CD4-positive, alpha-beta T cell (primary cell): ENCODE results near the gene HPCAL4. TPM values are rescaled to one million over a fixed set of nuclear protein-coding genes. Genes with fewer than 3 reads are reported as not detected.

Experiments
- ATAC-seq: fragments of 200-7000 bp; cut with Tn5 transposase; one replicate; pipeline ENCODE4 v1.10.0; 2022; ENCODE audit warnings: mild to moderate bottlenecking; ENCODE audit not compliant: poor library complexity
- CTCF ChIA-PET: fragments of 350-600 bp; sonication (Branson Sonifier 250); formaldehyde crosslinking; loops from one replicate; lab custom pipeline; 2021; ENCODE audit warnings: antibody characterized with exemption, inconsistent platforms; lab: Charles Lee
- POLR2A ChIA-PET: fragments of 350-600 bp; sonication (Branson Sonifier 250); formaldehyde crosslinking; loops from one replicate; lab custom pipeline; 2021; ENCODE audit warnings: antibody characterized with exemption, inconsistent platforms; lab: Charles Lee
- DNase-seq, 14 experiments: peaks; one replicate each; pipeline ENCODE4 v3.0.0-alpha.2; 2013 to 2020; ENCODE audit warnings: mixed read lengths in 2 of 14
- H3K27ac ChIP-seq, 2 donors: one replicate each; pipeline versions ENCODE4 v1.5.1 to v1.7.0; 2013; ENCODE audit warnings: low read length in 2 of 2, low read depth in 1 of 2, mild to moderate bottlenecking in 1 of 2
- H3K27me3 ChIP-seq, 2 experiments: 1 replicate in 1 of 2; 2 replicates in 1 of 2; pipeline versions ENCODE4 v1.6.1 to v1.7.0; 2013; ENCODE audit warnings: low read length in 2 of 2, control low read depth in 1 of 2, mild to moderate bottlenecking in 1 of 2, moderate library complexity in 1 of 2; ENCODE audit not compliant: insufficient read depth in 2 of 2, control insufficient read depth in 1 of 2
- H3K36me3 ChIP-seq: one replicate; pipeline ENCODE4 v1.6.1; 2013; ENCODE audit warnings: low read length, control low read depth; ENCODE audit not compliant: insufficient read depth
- H3K4me1 ChIP-seq: one replicate; pipeline ENCODE4 v1.6.1; 2013; ENCODE audit warnings: low read length, control low read depth; ENCODE audit not compliant: insufficient read depth
- H3K4me3 ChIP-seq: one replicate; pipeline ENCODE4 v1.5.1; 2013; ENCODE audit warnings: mild to moderate bottlenecking, low read length, moderate library complexity
- H3K9me3 ChIP-seq, 2 experiments: 1 replicate in 1 of 2; 2 replicates in 1 of 2; pipeline versions ENCODE4 v1.6.1 to v1.7.0; 2013; ENCODE audit warnings: low read length in 2 of 2, mild to moderate bottlenecking in 2 of 2, control low read depth in 1 of 2, moderate library complexity in 1 of 2; ENCODE audit not compliant: control insufficient read depth in 1 of 2, insufficient read depth in 1 of 2
- H3K27ac Mint-ChIP-seq: one replicate; pipeline ENCODE4 v1.8.0; 2020; ENCODE audit warnings: mixed read lengths
- H3K27me3 Mint-ChIP-seq: one replicate; pipeline ENCODE4 v1.8.0; 2021; ENCODE audit warnings: mixed read lengths
- H3K36me3 Mint-ChIP-seq: one replicate; pipeline ENCODE4 v1.8.0; 2021; ENCODE audit warnings: low read depth, mixed read lengths
- H3K4me1 Mint-ChIP-seq: one replicate; pipeline ENCODE4 v1.8.0; 2021; ENCODE audit warnings: low read depth, mixed read lengths
- H3K4me3 Mint-ChIP-seq: one replicate; pipeline ENCODE4 v1.8.0; 2020; ENCODE audit warnings: mild to moderate bottlenecking, mixed read lengths
- H3K9me3 Mint-ChIP-seq: one replicate; pipeline ENCODE4 v1.8.0; 2020; ENCODE audit warnings: mixed read lengths
- intact Hi-C, 2 experiments: fragments of 100-400 bp; cut with DNase I in 1 of 2; cut with micrococcal nuclease in 1 of 2; formaldehyde crosslinking; loops; one replicate each; pipeline versions ENCODE4 v1.15.1 to v1.9.0; 2023 to 2025; cut with DNase I, micrococcal nuclease
- polyA plus RNA-seq, 2 donors: library from polyadenylated mRNA; unstranded; fragments of 120-200 nt; gene quantifications; one replicate each; pipeline ENCODE4 v1.2.1, GENCODE V29; 2013
- total RNA-seq, 174 experiments: library from RNA in 2 of 174; stranded (reverse) in 2 of 174; gene quantifications; one replicate each; pipeline ENCODE4 v1.2.3 and lab custom pipeline; 2021 to 2026
- TF ChIP-seq, protein P1 (sequence below): fragments of 200-600 bp; IDR thresholded peaks from one replicate; pipeline ENCODE4 v1.8.0; 2022; ENCODE audit warnings: antibody characterized with exemption, mild to moderate bottlenecking

HPCAL4 gene
- total RNA-seq (10 to 100 TPM; 22.8 to 22.9 TPM), total RNA-seq (lab: John Stamatoyannopoulos, UW) (0.64 to 270 (median 136) reads per million in 172 experiments)
- 7.0 TPM for polyA plus RNA-seq (2013, experiment 1 of 2)
- 8.6 TPM for polyA plus RNA-seq (2013, experiment 2 of 2)

DNA sequence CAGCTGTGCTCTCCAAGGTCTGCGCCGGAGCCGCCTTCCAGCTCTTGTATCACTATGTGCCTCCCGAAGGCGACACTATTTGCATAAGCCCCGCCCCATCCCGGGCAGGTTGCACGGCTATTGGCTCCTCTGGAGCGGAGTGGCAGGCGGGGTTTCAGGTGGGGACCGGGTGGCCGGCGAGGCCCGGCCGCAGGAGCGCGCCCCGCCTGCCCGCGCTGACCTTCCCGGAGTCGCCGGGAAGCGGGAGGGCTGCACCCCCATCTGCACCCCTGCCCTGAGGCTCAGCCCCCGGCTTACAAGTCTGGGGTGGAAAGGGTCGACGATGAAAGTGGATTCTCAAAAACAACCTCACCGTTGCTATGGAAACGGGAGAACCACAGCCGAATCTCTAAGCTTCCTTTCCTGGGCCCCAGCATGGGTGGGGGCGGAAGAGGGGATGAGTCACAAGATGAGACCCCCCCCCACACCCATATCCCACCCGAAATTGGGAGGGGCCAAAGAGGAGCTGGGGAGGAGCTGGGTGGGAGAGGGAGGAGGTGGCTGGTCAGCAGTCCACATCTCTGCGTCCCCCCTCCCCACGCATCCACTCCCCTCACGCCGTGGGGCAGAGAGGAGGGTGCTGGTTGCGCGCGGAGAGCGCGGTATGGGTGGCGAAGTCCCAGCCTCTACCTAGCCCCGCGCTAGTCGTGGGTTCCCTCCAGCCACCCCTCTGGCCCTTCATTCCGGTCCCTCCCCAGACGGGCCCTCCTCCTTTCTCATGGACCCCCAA lies at the start of gene HPCAL4:
TSS of gene HPCAL4 (minus strand) at position 51 of the 769 bp plus-strand sequence. CDS start 6,830 bp downstream, outside the sequence.
- peaks cover 0 to 12% of the 10 kb centered on the region in 2 experiments for H3K27me3 ChIP-seq
- H3K9me3 ChIP-seq: no peaks in the 10 kb centered on the region
- TF ChIP-seq, protein P1, sequence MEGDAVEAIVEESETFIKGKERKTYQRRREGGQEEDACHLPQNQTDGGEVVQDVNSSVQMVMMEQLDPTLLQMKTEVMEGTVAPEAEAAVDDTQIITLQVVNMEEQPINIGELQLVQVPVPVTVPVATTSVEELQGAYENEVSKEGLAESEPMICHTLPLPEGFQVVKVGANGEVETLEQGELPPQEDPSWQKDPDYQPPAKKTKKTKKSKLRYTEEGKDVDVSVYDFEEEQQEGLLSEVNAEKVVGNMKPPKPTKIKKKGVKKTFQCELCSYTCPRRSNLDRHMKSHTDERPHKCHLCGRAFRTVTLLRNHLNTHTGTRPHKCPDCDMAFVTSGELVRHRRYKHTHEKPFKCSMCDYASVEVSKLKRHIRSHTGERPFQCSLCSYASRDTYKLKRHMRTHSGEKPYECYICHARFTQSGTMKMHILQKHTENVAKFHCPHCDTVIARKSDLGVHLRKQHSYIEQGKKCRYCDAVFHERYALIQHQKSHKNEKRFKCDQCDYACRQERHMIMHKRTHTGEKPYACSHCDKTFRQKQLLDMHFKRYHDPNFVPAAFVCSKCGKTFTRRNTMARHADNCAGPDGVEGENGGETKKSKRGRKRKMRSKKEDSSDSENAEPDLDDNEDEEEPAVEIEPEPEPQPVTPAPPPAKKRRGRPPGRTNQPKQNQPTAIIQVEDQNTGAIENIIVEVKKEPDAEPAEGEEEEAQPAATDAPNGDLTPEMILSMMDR: no peak
- peak within 1 kb of the TSS; percentile 67 for H3K4me3 ChIP-seq
- ChIA-PET POLR2A (interaction anchor here (1.0 to 4.1 kb wide), 8 partner anchors 8 to 220 kb away, joined by 3 to 33 read pairs (median 7); partner anchors contain the start of genes NT5C1A and PPIE), CTCF (interaction anchor here (0.7 to 1.7 kb wide), 5 partner anchors 9 to 115 kb away, joined by 3 to 6 read pairs (median 4); partner anchors contain the start of gene PABPC4)
- intact Hi-C loops: no loop called here
- Mint-ChIP-seq H3K4me1 (peaks cover 48% of the 10 kb centered on the region), H3K36me3 (no peaks in the 10 kb centered on the region), H3K27ac (peak within 1 kb of the TSS; percentile 82), H3K4me3 (peak within 1 kb of the TSS; percentile 91), H3K27me3 (peaks cover 15% of the 10 kb centered on the region), H3K9me3 (no peaks in the 10 kb centered on the region)
- H3K36me3 ChIP-seq: no peaks in the 10 kb centered on the region
- peak; percentile 89 for ATAC-seq
- peak; percentile 81 to 96 (median 90) for DNase-seq
- H3K27ac ChIP-seq: peak within 1 kb of the TSS; percentile 17 to 61
- peaks cover 40% of the 10 kb centered on the region for H3K4me1 ChIP-seq

GRCh38 chr1:39738622-39739366 lies 47.6 kb upstream of the HPCAL4 start, which contains the start of gene PPIE:
PPIE (plus strand) TSS chr1:39738882; CDS start chr1:39738901, 19 bp downstream.
- ChIA-PET POLR2A (interaction anchor here (0.9 to 2.3 kb wide), 21 partner anchors 9 to 1879 kb away, joined by 3 to 28 read pairs (median 4); partner anchors contain the start of genes CITED4, HPCAL4, MTF1 and NFYC), CTCF (interaction anchor here (1.1 to 3.4 kb wide), 5 partner anchors 19 to 162 kb away, joined by 4 to 9 read pairs (median 5); partner anchors contain the start of gene PABPC4)
- ATAC-seq (peak; percentile 98), DNase-seq (peak; percentile 89 to 97 (median 95))
- peak within 1 kb of the TSS; percentile 71 to 81 for H3K27ac ChIP-seq
- peak within 1 kb of the TSS; percentile 96 for H3K4me3 ChIP-seq
- peaks cover 34% of the 10 kb centered on the region for H3K4me1 Mint-ChIP-seq
- peaks cover 51% of the 10 kb centered on the region for H3K36me3 Mint-ChIP-seq
- H3K9me3 Mint-ChIP-seq: no peaks in the 10 kb centered on the region
- H3K27me3 Mint-ChIP-seq: peaks cover 28% of the 10 kb centered on the region
- TF ChIP-seq, protein P1: no peak
- H3K4me3 Mint-ChIP-seq: peak within 1 kb of the TSS; percentile 96
- H3K9me3 ChIP-seq: peaks cover 0 to 4% of the 10 kb centered on the region in 2 experiments
- peaks cover 37% of the 10 kb centered on the region for H3K36me3 ChIP-seq
- H3K27me3 ChIP-seq: peaks cover 8 to 19% of the 10 kb centered on the region in 2 experiments
- intact Hi-C loops: loop anchor here in 1 of 2 experiments (5.0 kb wide), 1 partner anchor 299 kb away; no protein-coding TSS in a partner anchor
- peaks cover 21% of the 10 kb centered on the region for H3K4me1 ChIP-seq
- H3K27ac Mint-ChIP-seq: peak within 1 kb of the TSS; percentile 87
